Activated naive CD4-positive, alpha-beta T cell (primary cell): ENCODE measurements around the gene RTF2.
A peak's percentile ranks its signal among the peaks of the same experiment; 100 is the strongest.
"Not testable (repeated sequence)": the region's sequence is repeated elsewhere in the genome, so short reads cannot be mapped to it uniquely, and the experiment has no call there.

ENCODE experiments used
- DNase-seq, 4 experiments: peaks; one replicate each; lab custom pipeline; 2025; lab: John Stamatoyannopoulos, UW

RTF2 gene

GRCh38 chr20:56501116-56501515 is 32.7 kb downstream of the RTF2 start:
- DNase-seq: no peak

GRCh38 chr20:56503916-56504315 is 35.5 kb downstream of the RTF2 start:
- no peak for DNase-seq

DNA sequence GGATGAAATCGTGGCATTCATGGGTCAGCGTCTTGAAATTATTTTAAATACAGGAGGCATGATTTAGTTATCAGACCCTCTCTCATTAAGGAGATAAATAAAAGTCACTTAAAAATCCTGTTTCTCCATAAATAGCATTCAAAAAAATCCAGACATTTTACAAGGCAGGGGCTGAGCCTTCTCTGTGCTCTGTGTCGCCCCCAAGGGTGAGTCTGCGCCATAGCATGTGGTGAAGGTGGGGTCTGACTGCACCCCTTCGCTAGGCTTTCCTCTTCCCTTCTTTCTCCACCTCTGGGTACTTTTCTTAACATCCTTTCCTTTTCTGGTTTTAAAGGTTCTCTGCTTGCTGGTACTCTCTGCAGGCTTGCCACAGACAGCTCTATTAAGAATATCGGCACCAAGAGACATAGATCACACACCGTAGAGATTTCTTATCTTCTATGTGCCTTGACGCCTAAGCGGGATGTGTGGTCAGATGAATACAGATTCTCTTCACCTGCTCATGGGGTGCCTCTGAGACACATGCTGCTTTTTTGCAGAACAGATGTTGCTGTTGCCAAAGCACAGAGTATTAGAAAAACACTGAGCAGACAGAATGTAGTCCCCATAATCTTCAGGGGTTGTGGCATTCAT is 36.1 kb downstream of the RTF2 start:
- DNase-seq: peak in 1 of 4 experiments; percentile 3

GRCh38 chr20:56506103-56506502 is 37.7 kb downstream of the RTF2 start:
- no peak for DNase-seq

DNA sequence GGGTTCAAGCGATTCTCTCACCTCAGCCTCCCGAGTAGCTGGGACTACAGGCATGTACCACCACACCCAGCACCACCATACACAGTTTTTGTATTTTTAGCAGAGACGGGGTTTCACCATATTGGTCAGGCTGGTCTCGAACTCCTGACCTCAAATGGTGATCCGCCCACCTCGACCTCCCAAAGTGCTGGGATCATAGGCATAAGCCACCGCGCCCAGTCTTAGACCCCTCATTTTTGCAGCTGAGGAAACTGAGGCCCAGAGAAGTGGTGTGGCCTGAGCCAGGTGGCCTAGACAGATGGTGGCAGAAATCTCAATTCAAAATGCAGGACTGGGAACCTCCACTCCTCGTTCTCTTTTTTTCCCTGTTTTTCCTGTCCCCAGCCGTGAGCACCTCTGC is 43.5 kb downstream of the RTF2 start:
- DNase-seq: no peak

DNA sequence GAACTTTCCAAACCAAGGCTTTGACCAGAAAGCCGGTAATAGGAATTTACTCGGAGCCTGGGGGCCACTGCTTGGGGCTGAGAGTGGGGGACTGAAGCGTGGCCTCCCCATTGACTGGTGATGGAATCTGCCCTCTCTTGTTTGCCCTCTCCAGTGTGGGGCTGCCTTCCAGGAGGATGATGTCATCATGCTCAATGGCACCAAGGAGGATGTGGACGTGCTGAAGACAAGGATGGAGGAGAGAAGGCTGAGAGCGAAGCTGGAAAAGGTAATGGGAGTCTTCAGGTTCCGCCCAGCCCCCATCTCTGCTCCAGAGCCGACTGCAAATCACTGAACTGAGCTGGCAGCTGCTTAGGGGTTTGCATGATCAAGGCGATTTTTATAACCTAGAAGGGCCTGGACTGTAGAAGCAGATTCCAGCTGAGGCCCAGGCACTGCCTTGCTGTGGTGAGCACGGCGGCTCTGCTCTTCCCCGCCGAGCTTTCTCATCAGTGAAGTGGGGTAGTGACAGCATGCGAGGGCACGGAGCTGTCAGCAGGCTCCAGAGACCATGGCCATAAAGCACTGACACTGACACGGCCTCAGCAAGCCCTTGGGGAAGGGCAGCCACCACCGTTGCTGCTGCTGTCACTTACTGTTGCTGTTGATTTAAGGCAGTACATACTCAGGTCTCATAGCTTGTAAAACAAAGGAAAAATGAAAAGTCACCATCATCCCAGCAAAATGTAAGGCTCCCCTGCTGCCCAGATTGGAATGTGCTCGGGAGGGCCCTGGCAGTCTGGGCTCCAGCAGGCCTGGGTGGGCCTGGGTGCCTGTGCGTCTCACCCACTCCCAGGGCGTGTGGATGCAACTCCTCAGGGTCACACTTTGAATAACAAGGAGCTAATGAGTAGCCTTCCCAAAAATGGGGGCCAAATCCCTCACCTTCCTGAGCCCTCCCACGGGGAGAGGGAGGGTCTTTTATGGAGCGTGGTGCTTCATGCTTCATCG is 45.0 kb downstream of the RTF2 start:
- DNase-seq: no peak

- no peak for DNase-seq
These were observed 48.2 kb downstream of the RTF2 start for GRCh38 chr20:56516631-56517030.

DNA sequence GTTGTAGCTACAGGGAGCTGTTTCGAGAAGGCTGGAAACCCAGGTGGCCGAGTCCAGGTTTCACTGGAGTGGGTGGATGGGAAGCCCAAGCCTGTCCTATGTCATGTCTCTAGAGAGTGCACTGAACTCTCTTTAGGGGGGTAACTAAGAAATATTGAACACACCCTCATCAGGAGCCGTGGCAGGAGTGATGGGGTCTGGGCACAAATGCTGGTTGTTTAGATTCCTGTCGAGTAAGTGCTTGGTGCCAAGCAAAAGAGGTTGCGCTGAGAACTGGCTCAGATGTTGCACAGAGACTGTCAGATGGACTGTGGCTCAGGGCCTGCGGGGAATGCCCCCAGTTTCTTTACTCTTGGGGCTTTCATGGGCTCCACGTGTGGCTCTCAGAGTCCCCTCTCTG is 48.8 kb downstream of the RTF2 start:
- no peak for DNase-seq

GRCh38 chr20:56517641-56518040 is 49.2 kb downstream of the RTF2 start:
- no peak for DNase-seq

DNA sequence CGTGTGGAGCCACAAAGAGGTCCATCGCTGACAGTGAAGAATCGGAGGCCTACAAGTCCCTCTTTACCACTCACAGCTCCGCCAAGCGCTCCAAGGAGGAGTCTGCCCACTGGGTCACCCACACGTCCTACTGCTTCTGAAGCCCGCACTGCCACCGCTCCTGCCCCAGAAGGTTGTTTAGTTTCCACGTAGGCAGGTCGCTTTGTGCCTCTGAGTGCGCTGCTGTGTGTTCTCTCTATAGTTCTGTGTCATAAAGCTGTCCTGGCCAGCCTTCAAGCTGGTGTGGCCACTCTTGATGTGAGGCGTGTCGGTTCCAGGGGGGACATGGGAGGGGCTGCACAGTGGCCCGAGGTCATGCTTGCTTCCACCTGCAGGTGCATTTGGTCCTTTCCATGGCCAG is 49.7 kb downstream of the RTF2 start:
- no peak for DNase-seq

DNA sequence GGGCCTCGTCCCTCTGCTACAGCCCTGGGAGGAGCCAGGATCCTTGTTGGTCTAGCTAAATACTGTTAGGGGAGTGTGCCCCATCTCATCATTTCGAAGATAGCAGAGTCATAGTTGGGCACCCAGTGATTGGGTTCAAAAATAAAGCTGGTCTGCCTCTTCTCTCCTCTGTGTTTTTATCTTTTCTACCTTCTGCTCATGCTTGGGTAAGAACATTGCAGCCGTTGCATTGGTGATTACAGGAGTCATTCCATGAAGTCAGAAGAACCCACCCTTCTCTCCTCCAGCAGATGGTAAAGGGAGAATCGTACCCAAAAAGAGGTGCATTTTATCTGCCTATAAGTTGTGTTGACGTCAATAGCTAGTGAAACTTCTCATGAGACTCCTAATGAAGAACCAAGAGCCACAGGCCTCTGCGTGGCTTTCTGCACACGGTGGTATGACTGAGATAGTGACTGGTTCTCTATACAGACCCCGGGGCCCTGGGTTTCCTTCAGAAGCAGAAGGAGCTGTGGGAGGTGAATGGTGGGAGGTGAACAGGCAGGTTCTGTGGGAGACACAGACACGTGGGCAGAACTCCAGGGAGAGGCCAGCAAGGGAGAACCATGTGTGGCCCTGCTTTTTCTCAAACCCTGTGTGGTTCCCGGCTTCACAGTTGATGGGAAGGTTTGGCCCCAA is 50.4 kb downstream of the RTF2 start:
- DNase-seq: no peak

GRCh38 chr20:56519551-56519950 is 51.1 kb downstream of the RTF2 start:
- DNase-seq: no peak

DNA sequence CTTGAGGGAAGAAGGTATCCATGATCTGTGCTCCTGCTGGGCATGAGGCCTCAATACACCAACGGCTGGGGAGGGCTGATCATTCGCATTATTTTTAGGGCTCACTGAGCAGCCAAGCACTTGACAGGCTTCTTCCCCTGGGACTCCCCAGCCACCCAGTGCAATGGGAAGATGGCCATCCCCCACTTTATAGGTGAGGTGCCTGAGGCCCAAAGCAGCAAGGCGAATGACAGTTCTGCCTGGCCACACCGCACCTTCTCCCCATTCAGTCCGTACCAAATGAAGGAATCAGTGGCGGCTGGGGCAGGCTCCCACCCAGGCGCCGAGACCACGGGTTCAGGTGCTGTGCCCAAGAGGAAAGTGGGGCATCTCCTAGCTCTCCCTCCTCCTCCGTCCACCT is 51.8 kb downstream of the RTF2 start:
- no peak for DNase-seq

DNA sequence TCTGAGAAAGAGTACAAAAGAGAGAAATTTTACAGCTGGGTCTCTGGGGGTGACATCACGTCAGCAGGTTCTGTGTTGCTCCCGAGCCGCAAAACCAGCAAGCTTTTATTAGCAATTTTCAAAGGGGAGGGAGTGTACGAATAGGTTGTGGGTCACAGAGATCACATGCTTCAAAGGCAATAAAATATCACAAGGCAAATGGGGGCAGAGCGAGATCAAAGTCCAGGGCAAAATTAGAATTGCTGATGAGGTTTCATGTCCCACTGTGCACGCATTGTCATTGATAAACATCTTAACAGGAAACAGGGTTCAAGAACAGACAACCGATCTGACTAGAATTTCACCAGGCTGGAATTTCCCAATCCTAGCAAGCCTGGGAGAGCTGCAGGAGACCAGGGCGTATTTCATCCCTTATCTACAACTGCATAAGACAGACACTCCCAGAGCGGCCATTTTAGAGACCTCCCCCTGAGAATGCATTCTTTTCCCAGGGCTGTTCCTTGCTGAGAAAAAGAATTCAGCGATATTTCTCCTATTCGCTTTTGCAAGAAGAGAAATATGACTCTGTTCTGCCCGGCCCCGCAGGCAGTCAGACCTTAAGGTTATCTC is 52.4 kb downstream of the RTF2 start:
- not testable (repeated sequence) for DNase-seq

- DNase-seq: no peak
These were observed 53.9 kb downstream of the RTF2 start for GRCh38 chr20:56522311-56522710.

GRCh38 chr20:56524444-56524843 is 56.0 kb downstream of the RTF2 start, which contains the start of gene FAM209A:
Gene FAM209A, plus strand, starts transcription at chr20:56524744. Its CDS starts 65 bp downstream, at chr20:56524809.
- not testable (repeated sequence) for DNase-seq

DNA sequence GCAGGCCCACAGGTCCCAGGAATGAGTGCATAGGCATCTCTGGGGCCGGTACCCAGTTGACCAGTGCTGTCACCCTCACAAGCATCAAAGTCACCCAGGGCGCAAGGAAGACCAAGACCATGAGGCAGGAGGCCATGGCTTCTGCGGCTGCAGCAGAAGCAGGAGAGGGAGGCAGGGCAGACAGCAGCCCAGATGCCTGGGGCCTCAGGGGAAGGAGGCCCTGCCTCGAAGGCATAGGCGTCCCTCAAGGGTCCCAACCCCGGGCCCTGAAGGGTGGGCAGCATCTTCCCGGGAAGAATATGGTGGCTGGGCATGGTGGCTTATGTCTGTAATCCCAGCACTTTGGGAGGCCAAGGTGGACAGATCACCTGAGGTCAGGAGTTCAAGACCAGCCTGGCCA is 59.1 kb downstream of the RTF2 start:
- DNase-seq: no peak

DNA sequence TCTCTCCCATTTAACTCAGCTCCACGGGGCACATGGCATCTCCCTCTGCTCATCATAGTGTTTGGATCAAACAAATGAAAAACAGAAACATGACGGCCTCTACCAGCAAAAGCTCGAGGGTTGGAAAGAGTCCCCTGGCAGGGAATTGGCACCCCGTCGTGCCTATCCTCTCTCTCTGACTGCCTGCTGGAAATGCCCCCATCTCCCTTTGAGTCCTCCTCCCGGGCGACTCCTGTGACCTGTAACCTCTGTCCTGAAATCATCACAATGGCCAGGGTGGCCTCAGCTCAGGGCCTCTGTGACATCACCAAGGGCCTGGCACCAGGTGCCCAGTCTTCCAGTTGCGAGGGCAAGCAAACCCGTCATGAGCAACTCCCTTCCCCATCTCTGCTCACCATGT is 64.5 kb downstream of the RTF2 start, which contains the start of gene FAM209B:
Gene FAM209B (plus strand): TSS at position 301 of the 400 bp plus-strand sequence. CDS start 96 bp downstream, at position 397.
- DNase-seq: not testable (repeated sequence)

DNA sequence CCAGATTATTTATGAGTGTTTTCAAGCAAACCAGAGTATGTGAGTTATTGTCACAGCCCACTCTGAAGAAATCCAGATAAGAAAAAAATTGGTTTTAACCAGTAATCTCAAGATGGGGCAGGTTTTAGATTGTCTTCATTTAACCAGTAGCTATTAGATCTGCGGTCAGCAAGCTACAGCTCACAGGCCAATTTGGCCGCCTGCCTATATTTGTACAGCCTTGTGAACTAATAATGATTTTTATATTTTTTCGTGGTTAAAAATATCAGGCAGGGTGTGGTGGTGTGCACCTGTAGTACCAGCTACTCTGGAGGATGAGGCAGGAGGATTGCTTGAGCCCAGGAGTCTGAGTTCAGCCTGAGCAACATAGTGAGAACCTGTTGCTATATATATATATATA is 69.6 kb downstream of the RTF2 start:
- no peak for DNase-seq

GRCh38 chr20:56540415-56540814 is 72.0 kb downstream of the RTF2 start:
- DNase-seq: no peak

- no peak for DNase-seq
These were observed 74.1 kb downstream of the RTF2 start for GRCh38 chr20:56542489-56543030.

GRCh38 chr20:56551571-56551970 is 83.1 kb downstream of the RTF2 start:
- no peak for DNase-seq
